OCI-LY7 (cell line): Measurements from ENCODE around the gene RSRP1.
"Not testable (repeated sequence)": the region's sequence is repeated elsewhere in the genome, so short reads cannot be mapped to it uniquely, and the experiment has no call there.

Experiments used
- EZH2phosphoT487 ChIP-seq: fragments of 200-600 bp; sonication (generic); IDR thresholded peaks from 2 replicates; pipeline ENCODE4 v1.6.1; 2018; ENCODE audit warnings: low read depth, borderline replicate concordance, mild to moderate bottlenecking, mixed run types, antibody characterized with exemption, low read length, moderate library complexity, mixed read lengths
- TF ChIP-seq, protein P1 (sequence below): fragments of 200-600 bp; sonication (generic); conservative IDR thresholded peaks from 2 replicates; pipeline ENCODE4 v1.5.1; 2014; ENCODE audit warnings: mild to moderate bottlenecking, antibody characterized with exemption, low read length, moderate library complexity, mixed read lengths

DNA sequence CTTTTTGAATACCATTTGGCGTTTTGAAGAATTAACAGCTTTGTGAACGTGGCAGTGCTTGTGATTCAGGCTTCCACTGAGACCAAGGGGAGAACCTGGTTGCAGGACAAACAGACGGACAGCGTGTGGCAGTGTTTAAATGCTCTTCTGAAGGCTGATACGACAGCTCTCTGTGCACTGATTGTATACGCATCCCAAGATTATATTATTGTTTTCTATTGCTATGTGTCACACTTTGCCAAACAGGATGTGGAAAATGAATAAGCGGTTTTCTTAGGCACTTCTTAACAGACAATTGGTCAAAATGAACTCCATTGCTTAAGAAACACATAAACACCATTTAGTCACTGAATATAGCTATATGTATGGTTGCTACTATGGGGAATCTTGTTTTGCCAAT is 12.6 kb upstream of the RSRP1 start:
- TF ChIP-seq, protein P1, sequence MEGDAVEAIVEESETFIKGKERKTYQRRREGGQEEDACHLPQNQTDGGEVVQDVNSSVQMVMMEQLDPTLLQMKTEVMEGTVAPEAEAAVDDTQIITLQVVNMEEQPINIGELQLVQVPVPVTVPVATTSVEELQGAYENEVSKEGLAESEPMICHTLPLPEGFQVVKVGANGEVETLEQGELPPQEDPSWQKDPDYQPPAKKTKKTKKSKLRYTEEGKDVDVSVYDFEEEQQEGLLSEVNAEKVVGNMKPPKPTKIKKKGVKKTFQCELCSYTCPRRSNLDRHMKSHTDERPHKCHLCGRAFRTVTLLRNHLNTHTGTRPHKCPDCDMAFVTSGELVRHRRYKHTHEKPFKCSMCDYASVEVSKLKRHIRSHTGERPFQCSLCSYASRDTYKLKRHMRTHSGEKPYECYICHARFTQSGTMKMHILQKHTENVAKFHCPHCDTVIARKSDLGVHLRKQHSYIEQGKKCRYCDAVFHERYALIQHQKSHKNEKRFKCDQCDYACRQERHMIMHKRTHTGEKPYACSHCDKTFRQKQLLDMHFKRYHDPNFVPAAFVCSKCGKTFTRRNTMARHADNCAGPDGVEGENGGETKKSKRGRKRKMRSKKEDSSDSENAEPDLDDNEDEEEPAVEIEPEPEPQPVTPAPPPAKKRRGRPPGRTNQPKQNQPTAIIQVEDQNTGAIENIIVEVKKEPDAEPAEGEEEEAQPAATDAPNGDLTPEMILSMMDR = peak; percentile 48
- not testable (repeated sequence) for TF ChIP-seq EZH2phosphoT487
